HepG2 (cell line): Measurements from ENCODE around the gene SLC2A11. TPM values are rescaled to one million over a fixed set of nuclear protein-coding genes. Genes with fewer than 3 reads are reported as not detected.

Experiments used
- DNMT1 ChIP-seq: sonication (generic); formaldehyde crosslinking; IDR thresholded peaks from 2 replicates; pipeline ENCODE4 v1.5.1; 2020; ENCODE audit warnings: mild to moderate bottlenecking, missing genetic modification reagents
- GPBP1L1 ChIP-seq: sonication (generic); formaldehyde crosslinking; IDR thresholded peaks from 2 replicates; pipeline ENCODE4 v1.5.0; 2020; ENCODE audit warnings: mild to moderate bottlenecking, missing genetic modification reagents
- HNF1B ChIP-seq: sonication (generic); formaldehyde crosslinking; IDR thresholded peaks from 2 replicates; pipeline ENCODE4 v1.5.1; 2020; ENCODE audit warnings: mild to moderate bottlenecking, moderate library complexity, missing genetic modification reagents
- KLF16 ChIP-seq, 2 experiments: sonication (generic) in 1 of 2; formaldehyde crosslinking in 1 of 2; IDR thresholded peaks; 2 replicates each; pipeline versions ENCODE4 v1.6.1 to v1.8.0; 2016 to 2023; ENCODE audit warnings: missing genetic modification reagents in 2 of 2, missing compliant biosample characterization in 1 of 2
- NFIB ChIP-seq: sonication (generic); formaldehyde crosslinking; IDR thresholded peaks from 2 replicates; pipeline ENCODE4 v1.9.0; 2021; ENCODE audit warnings: missing genetic modification reagents, mild to moderate bottlenecking, borderline replicate concordance
- NR2F6 ChIP-seq, 2 experiments: IDR thresholded peaks; 2 replicates each; pipeline ENCODE4 v1.6.1; 2016; ENCODE audit warnings: antibody characterized with exemption in 1 of 2, mild to moderate bottlenecking in 1 of 2
- NRL ChIP-seq: sonication (generic); formaldehyde crosslinking; IDR thresholded peaks from 2 replicates; pipeline ENCODE4 v1.5.0; 2020; ENCODE audit warnings: missing genetic modification reagents, mild to moderate bottlenecking, moderate library complexity, borderline replicate concordance
- POLR2AphosphoS2 ChIP-seq: IDR thresholded peaks from 2 replicates; pipeline ENCODE4 v1.6.1; 2011; ENCODE audit warnings: low read depth, low read length, improper control_type of control experiment
- PTBP1 ChIP-seq: fragments of 200-400 bp; formaldehyde crosslinking; IDR thresholded peaks from 2 replicates; pipeline ENCODE4 v1.6.1; 2018; ENCODE audit warnings: low read length, low read depth; ENCODE audit not compliant: poor library complexity, severe bottlenecking
- RBM39 ChIP-seq: fragments of 200-400 bp; formaldehyde crosslinking; IDR thresholded peaks from one replicate; pipeline ENCODE4 v1.6.1; 2018; ENCODE audit warnings: antibody characterized with exemption, mild to moderate bottlenecking, low read depth, low read length; ENCODE audit not compliant: poor library complexity, severe bottlenecking
- RFXAP ChIP-seq: sonication (generic); formaldehyde crosslinking; IDR thresholded peaks from 2 replicates; pipeline ENCODE4 v1.4.0; 2020; ENCODE audit warnings: missing genetic modification reagents, borderline replicate concordance
- STAG1 ChIP-seq: sonication (generic); formaldehyde crosslinking; IDR thresholded peaks from 2 replicates; pipeline ENCODE4 v1.4.0; 2020; ENCODE audit warnings: missing genetic modification reagents
- ZBTB10 ChIP-seq: sonication (generic); formaldehyde crosslinking; IDR thresholded peaks from 2 replicates; pipeline ENCODE4 v1.4.0; 2020; ENCODE audit warnings: missing genetic modification reagents, borderline replicate concordance
- ZNF331 ChIP-seq: sonication (generic); formaldehyde crosslinking; IDR thresholded peaks from 2 replicates; pipeline ENCODE4 v1.4.0; 2020; ENCODE audit warnings: missing genetic modification reagents
- ZNF747 ChIP-seq: sonication (generic); formaldehyde crosslinking; IDR thresholded peaks from 2 replicates; pipeline ENCODE4 v1.8.1; 2023; ENCODE audit warnings: missing genetic modification reagents, mild to moderate bottlenecking, borderline replicate concordance
- polyA plus RNA-seq, 8 experiments: library from polyadenylated mRNA; depleted of rRNA in 3 of 8; stranded (reverse) in 7 of 8; unstranded in 1 of 8; fragments of >200 nt; fragmentation: Illumina TruSeq in 4 of 8; extraction: Trizol in 4 of 8; gene quantifications; 2 replicates each; pipeline versions ENCODE4 v1.2.1 to v1.2.3, GENCODE V29; 2011 to 2016; ENCODE audit warnings: low read depth in 4 of 8, missing spikeins in 1 of 8, mixed read lengths in 1 of 8; ENCODE audit not compliant: insufficient read depth in 1 of 8
- total RNA-seq, 5 experiments: library from RNA; depleted of rRNA; stranded (reverse); fragments of >200 nt; fragmentation: Illumina TruSeq; extraction: Trizol; gene quantifications; 2 replicates each; pipeline ENCODE4 v1.2.3, GENCODE V29; 2016; ENCODE audit warnings: low read depth in 1 of 5
- TF ChIP-seq, protein P1 (sequence below): sonication (generic); formaldehyde crosslinking; IDR thresholded peaks from 2 replicates; pipeline ENCODE4 v1.4.0; 2020; ENCODE audit warnings: missing genetic modification reagents, borderline replicate concordance

The SLC2A11 gene
- total and polyA plus RNA-seq, 2 of the 13 experiments (the other 11 are each of a cell fraction or from before 2014, with no cell fraction given), result 15.2 to 15.4 TPM

DNA sequence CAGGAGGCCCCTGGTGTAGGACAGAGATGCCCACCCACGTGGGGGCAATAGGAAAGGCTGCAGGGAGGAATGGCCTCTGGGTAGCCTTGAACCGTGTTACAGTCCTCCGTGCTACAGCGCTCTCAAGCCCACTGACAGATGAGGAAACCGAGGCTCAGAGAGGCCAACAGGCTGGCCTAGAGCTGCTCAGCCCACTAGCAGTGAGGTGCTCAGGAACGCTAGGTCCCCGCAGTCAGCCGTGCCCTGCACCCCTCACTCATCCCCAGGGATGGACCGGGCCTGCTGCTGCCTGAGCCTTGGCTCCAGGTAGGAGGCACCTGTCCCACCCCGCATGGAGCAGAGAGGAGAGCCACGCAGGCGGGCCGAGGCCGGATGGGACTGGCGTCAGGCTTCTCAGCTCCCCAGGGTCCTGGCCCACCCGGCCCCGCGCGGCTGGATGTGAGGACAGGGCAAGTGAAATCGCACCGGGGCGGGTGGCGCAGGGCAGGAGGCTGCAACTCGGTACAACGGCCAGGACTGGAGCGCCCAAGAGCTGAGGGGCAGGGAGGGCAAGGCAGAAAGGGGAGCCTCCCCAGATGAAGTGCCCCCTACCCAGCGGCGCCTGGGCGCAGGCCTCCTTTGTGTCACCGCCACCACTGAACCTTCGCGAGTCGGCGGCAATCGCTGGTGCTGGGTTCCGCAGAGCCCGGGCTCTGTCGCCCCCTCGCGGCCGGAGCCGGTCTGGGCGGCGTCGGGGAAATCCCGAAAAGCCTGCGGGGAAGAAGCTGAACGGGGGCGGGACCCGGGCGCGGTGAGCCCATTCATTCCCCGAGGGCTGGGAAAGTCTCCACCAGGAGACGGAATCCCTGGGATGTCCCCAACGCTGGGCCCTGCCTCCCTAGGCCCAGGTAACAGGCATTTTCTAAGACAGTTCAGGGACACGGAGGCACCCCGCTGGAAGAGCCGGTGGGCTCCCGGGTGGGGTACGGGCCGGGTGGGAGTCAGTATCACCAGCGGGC is 8.4 kb upstream of the SLC2A11 start (continued):
- TF ChIP-seq KLF16 (CRISPR knock-in tag; IDR thresholded peaks at IDR 0.05) (peak in 1 of 2 experiments; percentile 85; a peak in 2 of 4 replicates), RFXAP (CRISPR knock-in tag) (no peak), NFIB (CRISPR knock-in tag) (no peak), NR2F6 (IDR thresholded peaks at IDR 0.05) (no peak), NR2F6 (CRISPR knock-in tag; IDR thresholded peaks at IDR 0.05) (no peak), GPBP1L1 (CRISPR knock-in tag) (no peak), POLR2AphosphoS2 (no peak), ZBTB10 (CRISPR knock-in tag) (no peak), RBM39 (no peak), ZNF747 (CRISPR knock-in tag) (peak; percentile 36; the same call in 1 of the 2 replicates), HNF1B (CRISPR knock-in tag) (peak; percentile 76), DNMT1 (CRISPR knock-in tag) (0 out of 2 replicates have a peak, but pooled peaks have one; percentile 31), ZNF331 (CRISPR knock-in tag) (peak; percentile 57; the same call in 1 of the 2 replicates), STAG1 (peak; percentile 99), PTBP1 (no peak), NRL (CRISPR knock-in tag) (peak; percentile 78)
- TF ChIP-seq, protein P1, sequence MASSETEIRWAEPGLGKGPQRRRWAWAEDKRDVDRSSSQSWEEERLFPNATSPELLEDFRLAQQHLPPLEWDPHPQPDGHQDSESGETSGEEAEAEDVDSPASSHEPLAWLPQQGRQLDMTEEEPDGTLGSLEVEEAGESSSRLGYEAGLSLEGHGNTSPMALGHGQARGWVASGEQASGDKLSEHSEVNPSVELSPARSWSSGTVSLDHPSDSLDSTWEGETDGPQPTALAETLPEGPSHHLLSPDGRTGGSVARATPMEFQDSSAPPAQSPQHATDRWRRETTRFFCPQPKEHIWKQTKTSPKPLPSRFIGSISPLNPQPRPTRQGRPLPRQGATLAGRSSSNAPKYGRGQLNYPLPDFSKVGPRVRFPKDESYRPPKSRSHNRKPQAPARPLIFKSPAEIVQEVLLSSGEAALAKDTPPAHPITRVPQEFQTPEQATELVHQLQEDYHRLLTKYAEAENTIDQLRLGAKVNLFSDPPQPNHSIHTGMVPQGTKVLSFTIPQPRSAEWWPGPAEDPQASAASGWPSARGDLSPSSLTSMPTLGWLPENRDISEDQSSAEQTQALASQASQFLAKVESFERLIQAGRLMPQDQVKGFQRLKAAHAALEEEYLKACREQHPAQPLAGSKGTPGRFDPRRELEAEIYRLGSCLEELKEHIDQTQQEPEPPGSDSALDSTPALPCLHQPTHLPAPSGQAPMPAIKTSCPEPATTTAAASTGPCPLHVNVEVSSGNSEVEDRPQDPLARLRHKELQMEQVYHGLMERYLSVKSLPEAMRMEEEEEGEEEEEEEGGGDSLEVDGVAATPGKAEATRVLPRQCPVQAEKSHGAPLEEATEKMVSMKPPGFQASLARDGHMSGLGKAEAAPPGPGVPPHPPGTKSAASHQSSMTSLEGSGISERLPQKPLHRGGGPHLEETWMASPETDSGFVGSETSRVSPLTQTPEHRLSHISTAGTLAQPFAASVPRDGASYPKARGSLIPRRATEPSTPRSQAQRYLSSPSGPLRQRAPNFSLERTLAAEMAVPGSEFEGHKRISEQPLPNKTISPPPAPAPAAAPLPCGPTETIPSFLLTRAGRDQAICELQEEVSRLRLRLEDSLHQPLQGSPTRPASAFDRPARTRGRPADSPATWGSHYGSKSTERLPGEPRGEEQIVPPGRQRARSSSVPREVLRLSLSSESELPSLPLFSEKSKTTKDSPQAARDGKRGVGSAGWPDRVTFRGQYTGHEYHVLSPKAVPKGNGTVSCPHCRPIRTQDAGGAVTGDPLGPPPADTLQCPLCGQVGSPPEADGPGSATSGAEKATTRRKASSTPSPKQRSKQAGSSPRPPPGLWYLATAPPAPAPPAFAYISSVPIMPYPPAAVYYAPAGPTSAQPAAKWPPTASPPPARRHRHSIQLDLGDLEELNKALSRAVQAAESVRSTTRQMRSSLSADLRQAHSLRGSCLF (CRISPR knock-in tag), result no peak
